Motor neuron (in vitro differentiated cells): ENCODE results near the gene PRKCI. TPM values are rescaled to one million over a fixed set of nuclear protein-coding genes. Genes with fewer than 3 reads are reported as not detected.
"Not testable (repeated sequence)": the region's sequence is repeated elsewhere in the genome, so short reads cannot be mapped to it uniquely, and the experiment has no call there.

Experiments
- ATAC-seq, 8 experiments: fragments of 200-7000 bp; cut with Tn5 transposase; replicated peaks in 6 of 8; 2 replicates each; pipeline ENCODE4 v1.8.0; 2021; ENCODE audit warnings: mild to moderate bottlenecking in 8 of 8, moderate library complexity in 8 of 8
- H3K27ac ChIP-seq, 2 donors: fragments of 250-450 bp; sonication (Bioruptor Pico); 2 replicates each; pipeline ENCODE4 v1.9.0; 2021; ENCODE audit warnings: antibody characterized with exemption in 2 of 2, mild to moderate bottlenecking in 2 of 2, moderate library complexity in 1 of 2
- H3K4me1 ChIP-seq, 2 donors: fragments of 250-450 bp; sonication (Bioruptor Pico); replicated peaks in 1 of 2; 2 replicates each; pipeline ENCODE4 v1.6.1; 2021; ENCODE audit warnings: antibody characterized with exemption in 2 of 2, mild to moderate bottlenecking in 2 of 2, moderate library complexity in 1 of 2
- H3K4me3 ChIP-seq, 5 donors: fragments of 250-450 bp; sonication (Bioruptor Pico); 2 replicates each; pipeline ENCODE4 v1.9.0; 2021; ENCODE audit warnings: antibody characterized with exemption in 5 of 5, mild to moderate bottlenecking in 5 of 5, moderate library complexity in 4 of 5
- WGBS, 10 experiments: fragments of 450-650 bp; shearing (Covaris generic); methylation state at CpG; one replicate each; pipeline ENCODE4 v1.0.0; 2022; 5-methylcytosine and 5-hydroxymethylcytosine counted together
- in situ Hi-C, 9 experiments: fragments of 400-800 bp; cut with MboI; loops; one replicate each; pipeline ENCODE4 v1.15.0; 2021; ENCODE audit warnings: low sequenced_read_pairs in 9 of 9, low pct_unique_long_range_greater_than_20kb in 2 of 9; ENCODE audit not compliant: unreplicated experiment in 9 of 9
- total RNA-seq, 8 experiments: library from RNA; unstranded; fragments of 300-600 nt; gene quantifications; 2 replicates each; pipeline versions ENCODE4 v1.2.3 to v1.2.4, GENCODE V29; 2022

PRKCI gene
- total RNA-seq: 10 to 100 TPM; 20.7 to 67.3 (median 27.2) TPM

DNA sequence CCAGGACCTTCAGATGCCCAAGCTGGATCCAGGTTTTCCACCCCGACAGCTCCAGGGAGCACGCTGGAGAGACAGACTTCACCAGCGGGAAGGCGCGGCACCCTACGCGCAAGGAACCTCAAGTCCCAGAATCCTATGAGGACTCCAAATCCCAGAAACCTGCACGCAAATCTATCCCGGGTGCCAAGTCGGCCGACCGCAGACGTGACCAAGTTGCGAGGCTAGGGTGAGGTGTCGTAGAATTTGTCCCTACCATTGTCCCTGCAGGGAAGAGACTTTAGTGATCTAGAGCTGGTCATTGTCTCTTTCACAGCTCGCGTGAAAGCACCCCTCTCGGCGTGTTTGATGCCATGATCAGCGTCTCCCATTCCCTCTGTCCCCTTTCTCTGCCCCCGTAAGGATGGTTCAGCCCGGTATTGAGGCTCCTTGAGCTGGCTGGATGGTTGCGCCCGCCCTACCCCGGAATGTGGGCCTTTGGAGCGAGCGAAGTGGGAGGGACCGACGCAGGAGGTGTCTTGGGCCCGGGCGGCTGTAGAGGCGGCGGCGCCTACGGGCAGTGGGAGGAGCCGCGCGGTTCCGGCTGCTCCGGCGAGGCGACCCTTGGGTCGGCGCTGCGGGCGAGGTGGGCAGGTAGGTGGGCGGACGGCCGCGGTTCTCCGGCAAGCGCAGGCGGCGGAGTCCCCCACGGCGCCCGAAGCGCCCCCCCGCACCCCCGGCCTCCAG, at the start of gene PRKCI:
Gene PRKCI (plus strand): TSS at position 501 of the 723 bp plus-strand sequence. CDS start 246 bp downstream, outside the sequence.
- H3K4me1 ChIP-seq: peaks cover 7 to 10% of the 10 kb centered on the region in 2 donors
- in situ Hi-C loops: no loop called here
- peak; percentile 96 to 98 (median 97) for ATAC-seq
- peak within 1 kb of the TSS; percentile 98 to 99 for H3K27ac ChIP-seq
- WGBS, 10 experiments: 0 to 2% (median 0%) methylated on average over 1 to 9 of the region's 60 CpGs; no CpG with 5 or more reads in 3 of the 10 experiments
- peak within 1 kb of the TSS; percentile 70 to 93 (median 88) for H3K4me3 ChIP-seq

DNA sequence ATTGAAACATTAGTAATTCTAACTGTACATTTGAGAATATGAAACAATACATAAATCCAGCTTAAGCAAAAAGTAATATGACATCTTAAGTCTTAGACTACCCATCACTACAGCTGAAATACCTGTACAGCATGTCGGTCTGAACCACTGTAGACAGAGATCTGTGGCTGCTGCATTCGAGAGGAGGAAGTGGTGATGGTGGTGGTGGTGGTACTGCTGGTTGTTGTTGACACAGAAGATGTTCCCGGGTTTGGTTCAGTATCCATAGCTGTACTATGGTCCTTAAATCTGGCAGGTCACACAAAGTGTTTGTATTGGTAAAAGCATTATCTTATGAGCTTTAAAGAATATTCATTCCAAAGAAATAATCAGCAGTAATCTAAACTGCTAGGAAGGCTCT, 43.6 kb upstream of the PRKCI start:
- in situ Hi-C loops: loop anchor here in 1 of 9 experiments (25.0 kb wide), 1 partner anchor 184 kb away; the partner anchor contains the start of gene SKIL
- no peak for ATAC-seq
- Histone ChIP-seq H3K27ac (no peak overlapping the region), H3K4me1 (peaks cover 7 to 14% of the 10 kb centered on the region in 2 donors), H3K4me3 (no peak overlapping the region)
- 95 to 100% (median 98%) methylated on average over 1 to 3 of the region's 3 CpGs; no CpG with 5 or more reads in 4 of the 10 experiments for WGBS, 10 experiments

DNA sequence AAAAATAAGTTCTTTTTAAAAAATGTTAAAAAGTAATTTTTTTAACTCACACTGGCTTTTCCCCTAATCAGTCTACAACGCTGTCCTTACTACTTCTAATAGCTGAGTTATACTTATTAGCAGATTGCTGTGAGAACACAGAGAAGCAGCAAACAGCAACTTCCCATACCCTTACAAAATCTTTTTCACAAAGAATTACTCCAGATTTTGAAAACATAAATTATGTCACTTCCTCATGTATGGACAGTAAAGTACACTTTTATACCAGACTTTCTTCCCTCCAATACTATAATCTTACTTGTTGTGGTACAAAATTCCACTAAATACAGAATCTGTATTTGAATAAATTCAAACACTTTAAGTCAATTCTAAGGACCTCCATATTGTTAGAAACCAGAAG, 42.8 kb upstream of the PRKCI start:
- H3K27ac ChIP-seq: no peak overlapping the region
- in situ Hi-C loops: loop anchor here in 1 of 9 experiments (25.0 kb wide), 1 partner anchor 183 kb away; the partner anchor contains the start of gene SKIL
- 64 to 100% (median 78%) methylated on average over 1 of the region's 1 CpG; no CpG with 5 or more reads in 1 of the 10 experiments for WGBS, 10 experiments

DNA sequence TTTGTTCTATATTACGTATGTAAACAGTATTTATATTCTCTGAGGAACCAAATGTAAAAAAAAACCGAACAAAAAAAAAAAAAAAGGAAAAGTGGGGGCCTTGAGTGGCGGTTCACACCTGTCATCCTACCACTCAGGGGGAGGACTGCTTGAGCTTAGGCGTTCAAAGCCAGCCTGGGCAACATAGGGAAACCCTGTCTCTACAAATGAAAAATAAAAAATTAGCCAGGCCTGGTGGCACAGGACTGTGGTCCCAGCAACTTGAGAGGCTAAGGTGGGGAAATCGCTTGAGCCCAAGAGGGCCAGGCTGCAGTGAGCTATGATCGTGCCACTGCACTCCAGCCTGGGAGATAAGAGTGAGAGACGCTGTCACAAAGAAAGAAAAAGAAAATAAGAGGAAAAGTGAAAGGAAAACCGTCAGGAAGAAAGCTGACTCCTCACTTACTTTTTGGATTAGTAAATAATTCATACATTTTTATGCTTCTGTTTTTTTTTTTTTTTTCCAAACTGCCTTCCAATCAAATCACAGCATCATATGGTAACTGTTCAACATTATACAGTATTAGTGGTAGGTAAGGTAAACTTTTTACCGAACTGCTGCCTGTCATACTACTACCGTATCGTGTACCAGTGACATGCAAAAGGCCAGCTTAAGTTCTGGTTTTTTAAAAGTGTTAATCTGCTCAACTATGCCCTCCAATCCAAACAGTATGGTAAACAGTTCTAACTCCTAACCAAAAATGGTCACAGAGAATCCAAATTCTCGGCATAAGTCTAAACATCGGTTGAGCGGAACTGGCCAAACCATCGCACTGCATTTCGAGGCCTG, 41.9 kb upstream of the PRKCI start:
- WGBS, 10 experiments: 8 to 30% (median 18%) methylated on average over 5 to 15 of the region's 16 CpGs
- Histone ChIP-seq H3K4me1 (peaks cover 7 to 14% of the 10 kb centered on the region in 2 donors), H3K4me3 (peak overlapping the region; percentile 74 to 99 (median 94)), H3K27ac (peak overlapping the region in 1 of 2 donors; percentile 96)
- ATAC-seq: peak in 6 of 8 experiments; percentile 16 to 45 (median 24)
- in situ Hi-C loops: loop anchor here in 1 of 9 experiments (25.0 kb wide), 1 partner anchor 182 kb away; the partner anchor contains the start of gene SKIL

More for the DNA sequence above, 42.8 kb upstream of the PRKCI start:
- peaks cover 7 to 14% of the 10 kb centered on the region in 2 donors for H3K4me1 ChIP-seq
- ATAC-seq: no peak
- peak overlapping the region in 4 of 5 donors; percentile 74 to 99 (median 87) for H3K4me3 ChIP-seq

DNA sequence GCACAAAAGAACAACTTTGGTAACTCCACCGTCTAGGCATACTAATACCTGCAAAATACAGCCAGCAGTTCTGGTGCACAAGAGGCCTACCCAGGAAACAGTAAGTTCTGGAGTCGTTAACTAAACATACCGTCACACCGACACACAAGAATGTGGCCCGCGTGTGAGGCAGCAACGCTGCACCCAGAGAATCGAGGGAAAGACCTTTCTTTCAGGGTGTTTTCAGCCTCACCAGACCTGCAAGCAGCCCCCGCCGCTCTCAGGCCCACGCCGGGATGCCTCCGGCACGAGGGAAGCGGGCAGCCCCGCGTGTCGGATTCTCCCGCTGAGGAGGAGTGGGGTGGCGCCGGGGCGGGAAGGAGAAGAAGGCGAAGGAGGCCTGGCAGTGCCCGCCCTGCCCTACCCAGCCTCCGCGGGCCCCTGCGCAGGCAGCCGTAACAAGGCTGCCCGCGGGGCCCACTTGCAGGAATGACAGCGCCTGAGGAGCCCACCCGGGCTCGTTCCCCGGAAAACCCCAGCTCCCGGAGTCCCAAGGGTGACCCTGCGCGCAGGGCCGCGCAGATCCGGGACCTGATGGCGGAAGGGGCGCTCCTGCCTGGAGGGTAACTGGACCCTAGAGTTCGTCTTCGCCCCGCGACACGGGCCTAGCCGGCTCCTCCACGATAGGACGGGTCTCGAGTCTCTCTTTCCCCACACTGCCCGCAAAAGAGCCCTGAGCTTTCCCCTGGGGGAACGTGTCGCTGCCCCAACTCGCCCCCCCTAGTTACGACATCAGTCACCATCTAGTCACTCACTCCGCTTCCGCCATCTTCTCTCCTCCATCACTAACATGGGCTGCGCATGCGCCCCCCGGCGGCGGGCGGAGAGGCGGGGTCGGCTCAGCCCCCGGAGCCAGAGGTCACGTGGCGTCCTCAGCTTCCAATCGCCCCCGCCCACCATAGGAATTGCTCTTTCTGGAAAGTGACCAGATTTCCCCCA, 41.0 kb upstream of the PRKCI start, which contains the start of gene PHC3:
Gene PHC3 (minus strand): TSS at position 826 of the 978 bp plus-strand sequence. CDS start 18 bp downstream, at position 808.
- Histone ChIP-seq H3K4me3 (peak within 1 kb of the TSS; percentile 74 to 99 (median 94)), H3K27ac (peak within 1 kb of the TSS; percentile 88 to 96), H3K4me1 (peaks cover 7 to 14% of the 10 kb centered on the region in 2 donors)
- ATAC-seq: peak; percentile 76 to 94 (median 91)
- 0 to 4% (median 0%) methylated on average over 1 to 35 of the region's 71 CpGs; no CpG with 5 or more reads in 1 of the 10 experiments for WGBS, 10 experiments
- in situ Hi-C loops: loop anchor here in 1 of 9 experiments (25.0 kb wide), 1 partner anchor 181 kb away; the partner anchor contains the start of gene SKIL

DNA sequence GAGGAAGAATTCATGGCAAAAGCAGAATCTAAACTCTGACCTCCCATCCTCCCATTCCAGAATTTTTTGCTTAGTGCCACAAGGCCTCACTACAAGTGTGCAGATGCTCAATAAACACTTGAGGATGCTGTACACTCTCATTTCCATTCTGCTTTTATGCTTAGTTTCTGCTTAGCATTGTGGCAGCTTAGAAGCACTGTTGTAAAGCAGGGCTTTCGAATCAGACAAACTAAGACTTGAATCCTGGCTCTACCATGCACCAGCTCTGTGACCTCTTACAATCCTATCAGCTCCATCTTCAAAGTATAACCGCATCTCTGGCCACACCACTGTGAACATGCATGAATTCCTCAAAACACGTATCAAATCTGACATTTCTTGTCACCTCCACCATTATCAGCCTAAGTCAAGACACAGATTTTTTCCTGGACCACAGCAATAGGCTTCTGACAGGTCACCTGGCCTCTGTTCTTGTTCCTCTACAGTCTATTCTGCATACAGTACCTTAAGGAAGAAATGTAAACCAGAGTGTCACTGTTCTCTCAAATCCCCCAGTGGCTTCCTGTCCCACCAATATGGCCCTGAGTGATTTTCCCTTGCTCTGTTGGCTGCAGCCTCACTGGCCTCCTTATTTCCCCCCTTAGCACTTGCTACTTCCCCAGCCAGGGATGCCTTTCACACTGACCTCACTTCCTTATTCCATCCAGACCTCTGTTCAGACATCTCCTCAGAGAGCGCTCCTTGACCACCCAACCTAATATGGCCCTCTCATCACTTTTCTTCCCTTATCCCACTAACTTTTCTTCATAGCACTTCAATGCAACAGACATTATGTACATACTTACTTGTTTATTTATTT, 32.6 kb upstream of the PRKCI start:
- ATAC-seq: peak in 6 of 8 experiments; percentile 8 to 66 (median 32)
- H3K4me3 ChIP-seq: no peak overlapping the region
- H3K4me1 ChIP-seq: no peaks in the 10 kb centered on the region
- no peak overlapping the region for H3K27ac ChIP-seq
- in situ Hi-C loops: loop anchor here in 1 of 9 experiments (25.0 kb wide), 1 partner anchor 173 kb away; the partner anchor contains the start of gene SKIL
- 67 to 100% (median 97%) methylated on average over 1 to 4 of the region's 4 CpGs for WGBS, 10 experiments

DNA sequence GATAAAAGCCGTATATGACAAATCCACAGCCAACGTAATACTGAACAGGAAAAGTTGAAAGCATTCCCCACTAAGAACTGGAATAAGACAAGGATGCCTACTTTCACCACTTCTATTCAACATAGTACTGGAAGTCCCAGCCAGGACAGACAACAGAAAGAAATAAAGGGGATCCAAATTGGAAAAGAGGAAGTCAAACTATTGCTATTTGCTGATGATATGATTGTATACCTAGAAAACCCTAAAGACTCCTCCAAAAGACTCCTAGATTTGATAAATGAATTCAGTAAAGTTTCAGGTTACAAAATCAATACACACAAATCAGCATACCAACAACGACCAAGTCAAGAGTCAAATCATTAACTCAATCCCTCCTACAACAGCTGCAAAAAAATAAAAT, 26.5 kb upstream of the PRKCI start:
- 50 to 100% (median 70%) methylated on average over 2 to 3 of the region's 3 CpGs for WGBS, 10 experiments
- in situ Hi-C loops: loop anchor here in 1 of 9 experiments (25.0 kb wide), 1 partner anchor 167 kb away; the partner anchor contains the start of gene SKIL
- not testable (repeated sequence) for H3K4me3 ChIP-seq, H3K27ac ChIP-seq, ATAC-seq, H3K4me1 ChIP-seq

DNA sequence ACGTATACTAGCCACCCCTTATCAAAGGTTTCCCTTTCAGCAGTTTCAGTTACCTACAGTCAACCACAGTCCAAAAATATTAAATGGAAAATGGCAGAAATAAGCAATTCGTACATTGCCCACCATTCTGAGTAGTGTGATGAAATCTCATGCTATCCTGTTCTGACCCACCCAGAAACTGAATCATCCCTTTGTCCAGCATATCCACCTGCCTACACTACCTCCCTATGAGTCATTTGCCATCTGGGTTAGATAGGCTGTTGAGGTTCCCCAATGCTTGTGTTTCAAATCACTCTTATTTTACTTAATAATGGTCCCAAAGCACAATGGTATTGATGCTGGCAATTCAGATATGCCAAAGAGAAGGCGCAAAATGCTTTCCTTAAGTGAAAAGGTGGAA, 25.4 kb upstream of the PRKCI start:
- Histone ChIP-seq H3K4me1 (no peaks in the 10 kb centered on the region), H3K27ac (no peak overlapping the region), H3K4me3 (no peak overlapping the region)
- peak in 2 of 8 experiments; percentile 37 to 96 for ATAC-seq
- 0 to 100% (median 100%) methylated on average over 1 to 3 of the region's 3 CpGs; no CpG with 5 or more reads in 2 of the 10 experiments for WGBS, 10 experiments
- in situ Hi-C loops: loop anchor here in 1 of 9 experiments (25.0 kb wide), 1 partner anchor 165 kb away; the partner anchor contains the start of gene SKIL

DNA sequence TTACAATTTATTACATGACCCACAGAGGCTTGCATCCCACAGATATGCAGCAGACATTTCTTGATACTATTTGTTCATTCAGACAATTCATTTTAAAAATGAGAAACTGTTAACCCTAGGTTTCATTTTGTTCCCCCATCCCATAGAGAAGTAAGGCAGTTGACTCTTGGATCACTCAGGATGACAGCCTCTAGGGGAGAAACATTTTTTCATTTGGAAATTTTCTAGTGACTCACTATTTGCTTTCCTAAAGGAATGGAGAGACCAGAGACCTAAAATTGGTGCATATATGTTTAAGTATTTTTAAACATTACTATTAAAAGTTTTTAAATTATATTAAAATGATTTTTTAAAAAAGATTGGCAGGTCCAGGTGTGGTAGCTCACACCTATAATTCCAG, 21.2 kb upstream of the PRKCI start:
- peaks cover 0 to 4% of the 10 kb centered on the region in 2 donors for H3K4me1 ChIP-seq
- in situ Hi-C loops: no loop called here
- no peak overlapping the region for H3K4me3 ChIP-seq
- no peak overlapping the region for H3K27ac ChIP-seq
- no peak for ATAC-seq

DNA sequence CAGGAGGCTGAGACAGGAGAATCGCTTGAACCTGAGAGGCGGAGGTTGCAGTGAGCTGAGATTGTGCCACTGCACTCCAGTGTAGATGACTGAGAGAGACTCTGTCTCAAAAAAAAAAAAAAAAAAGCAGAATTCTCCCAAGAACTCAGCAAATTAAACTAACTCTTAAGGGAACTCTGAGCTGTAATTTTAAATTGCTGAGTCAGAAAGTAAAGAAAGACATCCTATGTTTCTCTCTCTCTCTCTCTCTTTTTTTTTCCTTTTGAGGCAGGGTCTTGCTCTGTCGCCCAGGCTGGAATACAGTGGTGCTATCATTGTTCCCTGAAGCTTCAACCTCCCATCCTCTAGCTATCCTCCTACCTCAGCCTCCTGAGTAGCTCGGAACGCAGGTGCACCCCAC, 20.7 kb upstream of the PRKCI start:
- WGBS, 10 experiments: 83 to 94% (median 93%) methylated on average over 2 to 5 of the region's 5 CpGs; no CpG with 5 or more reads in 1 of the 10 experiments
- H3K27ac ChIP-seq: no peak overlapping the region
- H3K4me1 ChIP-seq: peaks cover 0 to 4% of the 10 kb centered on the region in 2 donors
- in situ Hi-C loops: no loop called here
- ATAC-seq: no peak
- H3K4me3 ChIP-seq: no peak overlapping the region

DNA sequence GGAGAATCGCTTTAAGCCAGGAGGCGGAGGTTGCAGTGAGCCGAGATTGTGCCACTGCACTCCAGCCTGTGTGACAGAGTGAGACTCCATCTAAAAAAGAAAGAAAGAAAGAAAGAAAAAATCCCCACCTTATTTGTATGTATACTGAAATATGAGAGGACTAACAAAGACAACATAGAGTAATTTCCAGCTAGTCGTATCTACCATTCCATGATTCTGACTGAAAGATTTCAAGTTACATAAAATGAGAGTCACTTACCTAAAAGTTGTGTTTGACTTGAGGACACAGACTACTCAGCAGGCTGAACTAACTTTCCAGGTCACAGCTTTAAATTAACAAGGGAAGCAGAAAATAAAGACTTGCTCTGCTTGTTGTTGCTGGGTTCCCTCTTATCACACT, 18.8 kb upstream of the PRKCI start:
- peaks cover 0 to 4% of the 10 kb centered on the region in 2 donors for H3K4me1 ChIP-seq
- no peak for ATAC-seq
- no peak overlapping the region for H3K4me3 ChIP-seq
- in situ Hi-C loops: no loop called here
- 0 to 90% (median 72%) methylated on average over 1 to 4 of the region's 4 CpGs; no CpG with 5 or more reads in 1 of the 10 experiments for WGBS, 10 experiments
- H3K27ac ChIP-seq: no peak overlapping the region
